ENCODE measurements around the gene CCNI2.

CCNI2 gene

GRCh38 chr5:132750471-132751230 is 3.4 kb downstream of the CCNI2 start:
- DNase-seq (ENCODE audit: low spot score), result no peak

- no peak for DNase-seq (ENCODE audit: low spot score)
These were observed 4.2 kb downstream of the CCNI2 start for GRCh38 chr5:132751444-132751843.

DNA sequence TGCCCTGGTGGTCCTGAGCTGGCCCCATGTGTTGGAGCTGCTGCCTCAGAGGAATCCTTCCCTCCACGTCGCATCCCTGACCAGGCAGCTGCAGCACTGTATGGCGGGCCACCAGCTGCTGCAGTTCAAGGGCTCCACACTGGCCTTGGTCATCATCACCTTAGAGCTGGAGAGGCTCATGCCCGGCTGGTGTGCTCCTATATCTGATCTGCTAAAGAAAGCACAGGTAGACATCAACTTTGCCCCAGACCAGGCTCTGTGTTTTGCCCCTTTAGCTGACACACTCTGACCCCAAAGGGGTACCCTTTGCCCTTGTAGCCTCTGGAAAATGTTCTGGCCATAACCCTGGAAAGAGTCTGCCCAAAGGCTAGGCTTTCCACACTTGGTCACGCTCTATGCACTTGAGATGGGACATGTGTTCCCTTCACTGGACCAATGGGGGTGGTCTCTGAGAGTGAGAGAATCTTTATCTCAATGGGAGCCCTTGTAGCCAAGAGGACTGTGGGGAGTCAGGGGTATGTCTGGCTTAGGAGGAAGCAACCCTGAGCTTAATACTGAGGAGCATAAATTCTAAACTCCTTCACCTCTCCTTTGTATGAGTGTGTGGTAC is 4.8 kb downstream of the CCNI2 start:
- DNase-seq (ENCODE audit: low spot score), result no peak

GRCh38 chr5:132752581-132753125 is 5.4 kb downstream of the CCNI2 start:
- DNase-seq (ENCODE audit: low spot score), result no peak

- no peak for DNase-seq (ENCODE audit: low spot score)
These were observed 6.1 kb downstream of the CCNI2 start for GRCh38 chr5:132753135-132753987.

GRCh38 chr5:132754111-132754510 is 6.9 kb downstream of the CCNI2 start:
- no peak for DNase-seq (ENCODE audit: low spot score)

DNA sequence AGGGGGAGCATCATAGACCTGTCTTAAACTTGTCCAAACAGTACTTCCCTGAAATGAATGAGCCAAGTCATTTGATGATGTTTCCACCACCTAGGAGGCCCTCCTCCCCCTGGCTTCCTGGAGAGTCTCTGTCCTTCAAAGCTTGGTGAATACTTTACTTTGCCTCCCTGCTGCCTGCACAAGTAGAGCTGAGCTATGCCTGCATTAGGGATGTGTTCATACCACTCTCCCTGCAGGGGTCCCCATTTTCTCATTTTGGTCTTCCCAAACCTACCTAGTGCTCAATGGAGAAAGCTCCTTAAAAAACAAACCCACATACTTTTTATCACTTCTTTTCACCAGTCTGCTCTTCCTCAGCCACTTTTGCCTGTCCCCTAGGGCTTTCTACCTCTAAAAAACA is 7.7 kb downstream of the CCNI2 start:
- DNase-seq (ENCODE audit: low spot score), result no peak

DNA sequence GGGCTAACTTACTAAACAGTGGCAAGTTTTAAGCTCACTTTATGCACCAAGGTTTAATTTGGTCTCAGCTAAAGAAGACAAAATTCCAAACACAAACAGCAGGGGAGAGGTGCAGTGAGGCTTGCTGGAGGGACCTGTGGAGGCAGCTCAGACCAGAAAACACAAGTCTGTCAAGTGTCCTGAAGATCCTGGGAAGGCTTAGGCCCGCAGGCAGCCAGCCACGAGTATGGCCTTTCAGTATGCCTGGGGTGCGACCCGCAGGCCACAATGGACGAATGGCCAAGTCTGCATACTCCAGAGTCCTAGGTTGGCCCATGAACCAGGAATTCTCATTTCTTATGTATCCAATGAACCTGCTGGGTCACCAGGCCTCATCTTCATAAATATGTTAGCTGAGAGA is 9.3 kb downstream of the CCNI2 start:
- DNase-seq (ENCODE audit: low spot score), result no peak

DNA sequence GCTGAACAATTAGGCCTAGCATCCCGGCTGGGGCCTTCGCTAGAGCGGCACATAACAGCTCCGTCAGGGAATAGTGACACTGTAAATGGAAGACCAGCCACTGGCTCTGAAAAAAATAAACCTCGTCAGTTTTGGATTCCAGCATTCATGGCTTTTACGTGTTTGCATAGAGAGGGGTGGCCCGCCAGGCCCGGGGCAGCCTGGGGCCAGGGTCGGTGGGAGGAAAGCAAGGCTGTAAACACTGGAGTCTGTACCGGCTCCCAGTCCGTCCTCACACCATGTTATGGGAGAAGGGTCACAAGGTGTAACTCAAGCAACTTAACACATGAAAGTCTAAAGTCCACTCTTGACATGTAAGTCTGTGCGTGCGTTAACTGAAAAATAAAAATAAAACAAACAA is 11.2 kb downstream of the CCNI2 start:
- DNase-seq (ENCODE audit: low spot score), result no peak

- no peak for DNase-seq (ENCODE audit: low spot score)
These were observed 12.2 kb downstream of the CCNI2 start for GRCh38 chr5:132759114-132760048.

GRCh38 chr5:132760049-132760420 is 12.8 kb downstream of the CCNI2 start:
- DNase-seq (ENCODE audit: low spot score), result no peak

- no peak for DNase-seq (ENCODE audit: low spot score)
These were observed 13.5 kb downstream of the CCNI2 start for GRCh38 chr5:132760601-132761317.

GRCh38 chr5:132761321-132762240 is 14.4 kb downstream of the CCNI2 start:
- DNase-seq (ENCODE audit: low spot score), result no peak

DNA sequence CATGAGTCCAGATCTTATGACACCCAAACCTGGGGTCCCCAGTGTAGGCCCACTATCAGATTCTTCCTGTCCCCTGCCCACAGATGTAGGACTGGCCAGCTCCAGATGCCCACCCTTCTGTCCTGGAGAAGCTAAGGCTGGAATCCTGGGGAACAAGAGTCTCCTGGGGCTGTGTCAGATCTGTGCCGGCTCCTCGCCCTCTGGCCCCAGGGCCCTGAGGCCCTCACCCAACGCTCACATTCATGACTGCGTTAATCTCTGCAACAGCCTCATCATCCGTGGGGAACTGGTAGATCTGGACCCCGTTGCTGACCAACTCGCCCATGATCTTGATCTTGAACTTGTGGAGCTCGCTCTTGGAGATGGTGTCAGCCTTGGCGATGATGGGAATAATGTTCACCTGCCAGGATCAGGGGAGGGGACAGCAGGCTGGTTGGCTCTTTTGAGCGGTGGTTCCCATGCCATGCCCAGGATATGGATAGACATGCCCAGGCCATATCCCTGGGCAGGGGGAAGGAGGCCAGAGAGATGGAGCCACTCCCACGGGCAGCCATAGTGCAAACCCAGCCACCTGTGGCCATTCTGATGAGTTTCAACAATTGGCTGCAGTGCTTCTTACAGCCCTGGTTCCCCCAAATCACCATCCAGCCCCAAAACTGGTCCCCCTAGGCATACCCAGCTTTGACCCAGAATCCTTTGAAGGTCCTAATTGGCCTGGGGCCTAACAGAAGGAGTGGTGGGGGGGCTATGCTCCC is 15.2 kb downstream of the CCNI2 start:
- DNase-seq (ENCODE audit: low spot score), result no peak

- no peak for DNase-seq (ENCODE audit: low spot score)
These were observed 16.2 kb downstream of the CCNI2 start for GRCh38 chr5:132763181-132764036.

DNA sequence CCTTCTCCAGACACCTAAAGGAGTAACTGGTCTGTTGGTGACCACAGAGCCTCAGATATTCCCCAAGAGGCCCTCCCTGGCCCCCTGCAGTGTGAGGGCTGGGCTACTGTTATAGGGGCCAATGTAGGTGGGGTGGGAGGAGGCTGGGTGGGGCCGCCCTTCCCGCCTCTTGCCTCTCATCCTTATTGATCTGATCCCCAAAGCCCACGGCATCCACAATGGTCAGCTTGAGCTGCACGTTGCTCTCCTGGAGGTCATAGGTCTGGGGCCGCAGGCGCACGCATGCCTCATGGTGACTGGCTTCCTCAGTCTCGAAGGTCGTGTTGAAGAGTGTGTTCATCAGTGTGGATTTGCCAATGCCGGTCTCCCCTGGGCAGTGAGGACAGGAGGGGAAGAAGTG is 16.8 kb downstream of the CCNI2 start:
- no peak for DNase-seq (ENCODE audit: low spot score)

DNA sequence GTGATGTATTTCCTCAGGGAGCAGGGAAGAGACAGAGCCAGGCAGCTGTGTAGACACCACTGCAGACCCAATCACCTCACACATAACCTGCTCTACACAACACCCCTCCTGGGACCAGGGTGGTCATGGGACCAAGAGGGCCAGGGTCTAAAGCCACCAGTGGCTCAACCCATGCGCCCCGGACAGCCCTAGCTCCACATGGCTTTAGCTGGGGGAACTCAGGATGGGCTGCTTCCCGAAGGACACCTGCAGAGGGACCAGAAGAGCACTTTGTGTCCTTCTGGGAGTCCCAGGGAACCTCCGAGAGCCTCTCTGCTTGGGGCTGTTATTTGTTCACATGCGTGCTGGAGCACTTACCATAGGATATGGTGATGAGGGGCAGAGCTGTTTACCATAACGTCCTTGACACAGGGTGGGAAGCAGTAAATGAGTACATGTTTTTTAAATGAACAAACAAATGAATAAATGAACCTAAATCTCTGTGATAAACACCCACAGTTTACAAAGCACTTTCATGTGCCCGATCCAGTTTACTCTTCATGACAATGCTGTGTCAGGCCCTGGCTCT is 17.5 kb downstream of the CCNI2 start:
- DNase-seq (ENCODE audit: low spot score), result no peak
